Heart right ventricle (tissue), 16 donors: ENCODE results near the gene KIAA1614. TPM values are rescaled to one million over a fixed set of nuclear protein-coding genes. Genes with fewer than 3 reads are reported as not detected.

Experiments
- ATAC-seq, 8 donors: fragments of 200-7000 bp; cut with Tn5 transposase; one replicate each; pipeline ENCODE4 v1.9.1; 2020; ENCODE audit warnings: mild to moderate bottlenecking in 8 of 8, moderate library complexity in 8 of 8, moderate number of reproducible peaks in 1 of 8
- DNase-seq, 2 donors: peaks; one replicate each; pipeline ENCODE4 v3.0.0-alpha.2; 2020
- H3K27ac ChIP-seq, 10 donors: fragments of 200-600 bp; sonication (generic) in 2 of 10; one replicate each; pipeline versions ENCODE4 v1.5.0 to v1.8.0; 2020 to 2022; ENCODE audit warnings: mild to moderate bottlenecking in 3 of 10
- H3K27me3 ChIP-seq, 7 donors: fragments of 200-600 bp; one replicate each; pipeline ENCODE4 v1.8.0; 2021 to 2022; ENCODE audit warnings: mild to moderate bottlenecking in 2 of 7
- H3K36me3 ChIP-seq, 9 donors: fragments of 200-600 bp; sonication (generic) in 1 of 9; one replicate each; pipeline versions ENCODE4 v1.5.0 to v1.8.0; 2020 to 2022; ENCODE audit warnings: mild to moderate bottlenecking in 2 of 9
- H3K4me1 ChIP-seq, 9 donors: fragments of 200-600 bp; sonication (generic) in 1 of 9; one replicate each; pipeline versions ENCODE4 v1.5.0 to v1.8.0; 2020 to 2022; ENCODE audit warnings: mild to moderate bottlenecking in 4 of 9
- H3K4me3 ChIP-seq, 10 donors: fragments of 200-600 bp; sonication (generic) in 2 of 10; one replicate each; pipeline versions ENCODE4 v1.5.0 to v1.8.0; 2020 to 2022; ENCODE audit warnings: mild to moderate bottlenecking in 7 of 10, moderate library complexity in 2 of 10
- H3K9me3 ChIP-seq, 11 donors: fragments of 200-600 bp in 10 of 11; sonication (generic) in 2 of 11; one replicate each; pipeline versions ENCODE4 v1.5.0 to v1.8.0; 2013 to 2022; ENCODE audit warnings: mild to moderate bottlenecking in 2 of 11, control low read depth in 1 of 11, moderate library complexity in 1 of 11
- WGBS, 2 donors: extraction: QIAGEN DNeasy Blood & Tissue Kit; methylation state at CpG; one replicate each; pipeline ENCODE4 v1.1.7; 2013; ENCODE audit warnings: inconsistent platforms in 1 of 2; 5-methylcytosine and 5-hydroxymethylcytosine counted together
- intact Hi-C, 10 donors: fragments of 100-400 bp; cut with DNase I; formaldehyde crosslinking; loops; one replicate each; pipeline versions ENCODE4 v1.11.1 to v1.14.2; 2022
- polyA plus RNA-seq, 2 donors: library from polyadenylated mRNA; stranded (reverse); fragments of 200-250 nt; gene quantifications; one replicate each; pipeline ENCODE4 v1.2.3, GENCODE V29; 2013
- total RNA-seq, 10 donors: library from RNA; stranded (reverse); fragmentation: NEBNext Ultra II Directional in 3 of 10; extraction: Animal tissue kit (Norgen Biotek cat#: 25700) in 3 of 10; gene quantifications; one replicate each; pipeline versions ENCODE4 v1.2.1 to v1.2.4, GENCODE V29; 2021 to 2023
- TF ChIP-seq, protein P1 (sequence below), 9 donors: fragments of 200-600 bp; sonication (generic) in 2 of 9; IDR thresholded peaks; one replicate each; pipeline versions ENCODE4 v1.5.0 to v1.8.0; 2021 to 2022; ENCODE audit warnings: antibody characterized with exemption in 9 of 9, mild to moderate bottlenecking in 5 of 9, moderate library complexity in 1 of 9
- donor health status: Arrhythmogenic right ventricular cardiomyopathy.
- donor health status: ischemic (EF 13 %, LVEDD 7.1; RV severe dilation, severe dysfunction).
- donor health status: healthy with polysubstance abuse.
- donor health status: DM: no; HTN: yes; CAD: no.
- donor health status: DM: no; HTN: no; CAD: no.
- donor health status: ischemic (EF 25% LVEDD 6.9; RV normal size, moderate dysfunction).
- donor health status: ischemic (EF 25% LVEDD 5.7; RV mildly dilated, moderate dysfunction).
- donor health status: healthy.
- donor health status: DM: yes; HTN: yes; CAD: no.
- donor health status: Ischemic cardiomyopathy.
- donor health status: ischemic (EF 35%, LVEDD 5.7; RV mildly dilated, moderate dysfunction).
- donor health status: nonischemic (EF 11% LVEDD 7.7; RV severe dilation, severe dysfunction).
- donor health status: DM: yes; HTN: yes; CAD: no.
- donor health status: PGD.
- donor health status: ischemic (EF 29% LVEDD 5.4; RV normal size, mild dysfunction).
- donor health status: nonischemic (EF 23%, LVEDD 6.1; RV moderate dilation, normal function).

Gene KIAA1614
- total and polyA plus RNA-seq, 12 donors, result 4.7 to 13.6 (median 6.4) TPM

DNA sequence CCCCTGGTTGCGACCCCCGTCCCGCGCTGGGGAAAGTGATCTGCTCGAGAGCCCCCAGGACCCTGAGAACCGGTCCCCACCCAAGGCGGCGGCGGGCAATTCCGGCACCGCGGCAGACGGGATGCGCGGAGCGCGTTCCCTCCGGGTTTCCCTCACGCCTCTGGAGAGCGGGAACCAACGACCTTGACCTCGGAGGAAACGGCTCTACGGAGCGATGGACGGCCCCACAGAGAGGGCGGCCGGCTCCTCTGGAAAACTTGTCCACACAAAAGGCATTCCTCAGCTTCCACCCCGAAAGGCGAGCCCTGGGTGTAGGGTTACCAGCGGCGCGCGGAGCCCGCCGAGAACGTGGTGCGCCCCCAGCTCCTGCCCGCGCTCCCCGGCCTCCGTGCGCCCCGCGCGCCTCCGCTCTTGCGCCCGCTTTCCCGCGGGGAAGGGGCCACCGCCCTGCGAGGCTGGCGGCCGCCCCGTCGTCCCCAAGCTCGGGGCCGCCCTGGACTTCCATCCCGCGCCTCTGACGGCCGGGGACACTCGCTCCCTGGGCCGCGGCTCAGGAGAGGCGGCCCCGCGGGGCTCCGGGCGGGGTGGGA, 391 bp upstream of the KIAA1614 start:
- Histone ChIP-seq H3K27ac (peak overlapping the region; percentile 76 to 96 (median 88)), H3K4me3 (peak overlapping the region; percentile 41 to 89 (median 66)), H3K4me1 (peaks cover 5 to 29% (median 18%) of the 10 kb centered on the region in 9 donors), H3K27me3 (peaks cover 0 to 45% (median 0%) of the 10 kb centered on the region in 7 donors), H3K9me3 (no peaks in the 10 kb centered on the region), H3K36me3 (peaks cover 0 to 10% (median 0%) of the 10 kb centered on the region in 9 donors)
- TF ChIP-seq, protein P1, sequence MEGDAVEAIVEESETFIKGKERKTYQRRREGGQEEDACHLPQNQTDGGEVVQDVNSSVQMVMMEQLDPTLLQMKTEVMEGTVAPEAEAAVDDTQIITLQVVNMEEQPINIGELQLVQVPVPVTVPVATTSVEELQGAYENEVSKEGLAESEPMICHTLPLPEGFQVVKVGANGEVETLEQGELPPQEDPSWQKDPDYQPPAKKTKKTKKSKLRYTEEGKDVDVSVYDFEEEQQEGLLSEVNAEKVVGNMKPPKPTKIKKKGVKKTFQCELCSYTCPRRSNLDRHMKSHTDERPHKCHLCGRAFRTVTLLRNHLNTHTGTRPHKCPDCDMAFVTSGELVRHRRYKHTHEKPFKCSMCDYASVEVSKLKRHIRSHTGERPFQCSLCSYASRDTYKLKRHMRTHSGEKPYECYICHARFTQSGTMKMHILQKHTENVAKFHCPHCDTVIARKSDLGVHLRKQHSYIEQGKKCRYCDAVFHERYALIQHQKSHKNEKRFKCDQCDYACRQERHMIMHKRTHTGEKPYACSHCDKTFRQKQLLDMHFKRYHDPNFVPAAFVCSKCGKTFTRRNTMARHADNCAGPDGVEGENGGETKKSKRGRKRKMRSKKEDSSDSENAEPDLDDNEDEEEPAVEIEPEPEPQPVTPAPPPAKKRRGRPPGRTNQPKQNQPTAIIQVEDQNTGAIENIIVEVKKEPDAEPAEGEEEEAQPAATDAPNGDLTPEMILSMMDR (IDR thresholded peaks at IDR 0.05), result no peak
- peak; percentile 32 to 43 for DNase-seq
- 1% methylated on average over 47 to 71 of the region's 71 CpGs for WGBS, 2 donors
- intact Hi-C loops, result no loop called here
- ATAC-seq, result peak in 7 of 8 donors; percentile 44 to 58 (median 49)

DNA sequence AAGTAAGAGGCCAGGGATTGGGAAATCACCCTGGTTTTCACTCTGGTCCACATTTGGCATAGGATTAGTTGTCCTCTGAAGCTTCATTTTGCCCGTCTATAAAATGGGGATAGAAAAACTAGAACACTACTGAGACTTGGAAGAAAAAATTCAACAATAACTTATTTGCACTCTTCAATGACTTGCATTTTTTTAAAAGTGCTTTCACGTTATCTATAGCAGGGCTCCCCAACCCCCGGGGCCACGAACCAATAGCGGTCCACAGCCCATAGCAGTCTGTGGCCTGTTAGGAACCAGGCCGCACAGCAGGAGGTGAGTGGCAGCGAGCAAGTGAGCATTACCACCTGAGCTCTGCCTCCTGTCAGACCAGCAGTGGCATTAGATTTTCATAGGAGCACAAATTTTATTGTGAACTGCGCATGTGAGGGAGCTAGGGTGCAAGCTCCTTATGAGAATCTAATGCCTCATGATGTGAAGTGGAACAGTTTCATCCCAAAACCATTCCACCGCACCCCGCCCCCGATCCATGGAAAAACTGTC, 2.8 kb downstream of the KIAA1614 start:
- 94 to 95% methylated on average over 11 of the region's 11 CpGs for WGBS, 2 donors
- Histone ChIP-seq H3K27ac (no peak overlapping the region), H3K4me1 (peaks cover 5 to 29% (median 18%) of the 10 kb centered on the region in 9 donors), H3K9me3 (no peaks in the 10 kb centered on the region), H3K4me3 (no peak overlapping the region), H3K36me3 (peaks cover 0 to 25% (median 0%) of the 10 kb centered on the region in 9 donors), H3K27me3 (peaks cover 0 to 42% (median 0%) of the 10 kb centered on the region in 7 donors)
- intact Hi-C loops, result no loop called here
- TF ChIP-seq, protein P1 (IDR thresholded peaks at IDR 0.05), result no peak
- no peak for DNase-seq
- no peak for ATAC-seq

DNA sequence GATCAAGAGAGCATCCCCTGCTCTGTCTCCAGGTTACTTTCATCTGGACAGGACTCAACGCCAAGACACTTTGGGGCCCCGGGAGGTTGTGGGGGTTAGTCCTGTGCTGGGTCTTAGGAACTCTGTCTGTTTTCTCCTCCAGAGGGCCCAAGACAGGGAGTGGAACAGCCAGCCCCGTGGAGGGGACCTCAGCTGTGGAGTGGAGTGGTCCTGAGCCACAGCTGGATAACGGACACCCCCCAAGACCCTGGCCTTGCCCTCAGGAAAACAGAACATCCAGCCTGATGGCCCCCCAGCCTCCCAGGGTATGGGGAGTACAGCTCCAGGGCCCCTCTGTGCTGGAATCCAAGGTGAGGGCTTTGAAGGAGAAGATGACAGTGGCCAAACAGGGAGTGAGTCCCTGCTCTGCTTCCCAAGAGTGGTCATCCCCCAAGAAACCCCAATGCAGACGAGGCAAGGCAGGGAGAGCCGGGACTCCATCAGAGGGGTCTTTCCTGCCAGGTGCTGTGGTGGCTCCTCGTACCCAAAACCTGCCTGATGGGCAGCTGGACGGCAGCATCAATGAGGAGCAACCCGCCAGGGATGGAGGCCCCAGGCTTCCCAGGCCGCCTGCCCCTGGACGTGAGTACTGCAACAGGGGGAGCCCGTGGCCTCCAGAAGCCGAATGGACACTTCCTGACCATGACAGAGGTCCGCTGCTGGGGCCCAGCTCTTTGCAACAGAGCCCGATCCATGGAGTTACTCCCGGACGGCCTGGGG, 3.5 kb downstream of the KIAA1614 start:
- intact Hi-C loops, result no loop called here
- no peak overlapping the region for H3K4me3 ChIP-seq
- 91 to 95% methylated on average over 17 of the region's 17 CpGs for WGBS, 2 donors
- DNase-seq (no peak), ATAC-seq (no peak)
- no peak overlapping the region for H3K27ac ChIP-seq
- H3K9me3 ChIP-seq, result no peaks in the 10 kb centered on the region
- H3K36me3 ChIP-seq, result peaks cover 0 to 25% (median 0%) of the 10 kb centered on the region in 9 donors
- H3K4me1 ChIP-seq, result peaks cover 5 to 22% (median 11%) of the 10 kb centered on the region in 9 donors
- TF ChIP-seq, protein P1 (IDR thresholded peaks at IDR 0.05), result no peak
- H3K27me3 ChIP-seq, result peaks cover 0 to 35% (median 0%) of the 10 kb centered on the region in 7 donors

DNA sequence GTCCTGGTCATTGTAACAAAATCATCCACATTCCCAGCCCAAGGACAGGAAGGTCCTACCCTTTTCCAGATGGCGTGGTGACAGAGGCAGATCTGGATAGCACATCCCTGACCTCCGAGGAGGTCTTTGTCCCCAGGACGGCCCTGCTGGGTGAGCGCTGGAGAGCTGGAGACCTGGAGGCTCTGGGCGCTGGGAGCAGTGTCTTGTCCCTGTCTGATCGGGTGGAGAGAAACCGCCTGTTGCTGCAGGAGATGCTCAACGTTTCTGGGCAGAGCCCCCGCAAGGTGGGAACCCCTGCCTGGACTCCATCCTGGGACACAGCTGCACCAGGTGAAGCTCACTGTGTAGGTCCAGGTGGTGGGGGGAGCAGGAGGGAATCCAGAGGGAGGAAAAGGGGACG, 4.1 kb downstream of the KIAA1614 start:
- ATAC-seq (no peak), DNase-seq (no peak)
- peaks cover 4 to 16% (median 8%) of the 10 kb centered on the region in 9 donors for H3K4me1 ChIP-seq
- TF ChIP-seq, protein P1 (IDR thresholded peaks at IDR 0.05), result no peak
- intact Hi-C loops, result no loop called here
- H3K27me3 ChIP-seq, result peaks cover 0 to 29% (median 0%) of the 10 kb centered on the region in 7 donors
- H3K36me3 ChIP-seq, result peaks cover 0 to 25% (median 0%) of the 10 kb centered on the region in 9 donors
- no peak overlapping the region for H3K27ac ChIP-seq
- no peak overlapping the region for H3K4me3 ChIP-seq
- no peaks in the 10 kb centered on the region for H3K9me3 ChIP-seq
- WGBS, 2 donors, result 84 to 88% methylated on average over 10 of the region's 10 CpGs
